ENCODE data around the gene MISP.

DNA sequence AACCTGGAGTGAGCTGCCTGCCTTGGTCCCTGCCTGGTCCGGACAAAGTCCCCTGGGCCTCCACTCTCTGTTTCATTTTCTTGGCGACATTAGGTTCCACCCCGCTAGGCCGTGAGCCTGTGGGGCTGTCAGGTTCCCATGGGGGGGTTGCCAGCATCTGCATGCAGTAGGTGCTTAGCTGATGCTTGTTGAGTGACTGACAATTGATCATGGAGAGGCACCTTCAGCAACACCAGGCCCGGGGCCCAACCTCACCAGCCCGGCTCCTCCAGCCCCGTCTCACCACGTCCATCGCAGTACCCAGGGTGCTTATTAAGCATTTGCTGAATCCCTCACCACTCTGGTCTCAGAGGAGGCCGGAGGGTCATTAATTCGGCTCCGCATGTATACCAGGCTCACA lies 13.4 kb downstream of the MISP start:
- no peak for TF ChIP-seq GATA3 (IDR thresholded peaks at IDR 0.05; ENCODE audit: low read depth, low read length)
- TF ChIP-seq GATA2 (IDR thresholded peaks at IDR 0.05; ENCODE audit: low read depth, low read length), result no peak

Data from SH-SY5Y (cell line).